ENCODE data around the gene MOSPD3. TPM values are rescaled to one million over a fixed set of nuclear protein-coding genes. Genes with fewer than 3 reads are reported as not detected.

The MOSPD3 gene
- total and polyA plus RNA-seq, 2 of the 13 experiments (the other 11 are each of a cell fraction or from before 2014, with no cell fraction given): 7.6 to 8.8 TPM

GRCh38 chr7:100641860-100642533, 29.7 kb downstream of the MOSPD3 start (continued):
- TF ChIP-seq ZNF639 (CRISPR knock-in tag; conservative IDR thresholded peaks at IDR 0.05) (no peak), ZNF543 (CRISPR knock-in tag; IDR thresholded peaks at IDR 0.05) (no peak), PPARG (CRISPR knock-in tag; conservative IDR thresholded peaks at IDR 0.05) (no peak), ZBTB14 (CRISPR knock-in tag; IDR thresholded peaks at IDR 0.05) (no peak), ZFAT (CRISPR knock-in tag; conservative IDR thresholded peaks at IDR 0.05) (no peak), ARID3A (IDR thresholded peaks at IDR 0.05; ENCODE audit: low read depth, low read length) (no peak), ZNF839 (CRISPR knock-in tag; IDR thresholded peaks at IDR 0.05; ENCODE audit: borderline replicate concordance) (no peak), JDP2 (CRISPR knock-in tag; IDR thresholded peaks at IDR 0.05; ENCODE audit: borderline replicate concordance) (no peak), ZNF740 (CRISPR knock-in tag; IDR thresholded peaks at IDR 0.05) (no peak), ZFP41 (CRISPR knock-in tag; IDR thresholded peaks at IDR 0.05; ENCODE audit: borderline replicate concordance) (no peak), MLXIP (CRISPR knock-in tag; IDR thresholded peaks at IDR 0.05; ENCODE audit: borderline replicate concordance) (no peak), TBX2 (CRISPR knock-in tag; IDR thresholded peaks at IDR 0.05; ENCODE audit: borderline replicate concordance) (no peak), ZMYM3 (CRISPR knock-in tag; IDR thresholded peaks at IDR 0.05) (0 out of 2 replicates have a peak, but pooled peaks have one; percentile 13), PLSCR1 (CRISPR knock-in tag; IDR thresholded peaks at IDR 0.05; ENCODE audit: borderline replicate concordance) (no peak), HDAC1 (CRISPR knock-in tag; IDR thresholded peaks at IDR 0.05) (no peak), KLF16 (CRISPR knock-in tag; IDR thresholded peaks at IDR 0.05) (no peak), STAT6 (CRISPR knock-in tag; IDR thresholded peaks at IDR 0.05; ENCODE audit: borderline replicate concordance) (no peak)
